ENCODE measurements around the gene PAEP. TPM values are rescaled to one million over a fixed set of nuclear protein-coding genes. Genes with fewer than 3 reads are reported as not detected.

Gene PAEP
- total and polyA plus RNA-seq, 2 donors, result not detected

- H3K36me3 ChIP-seq (ENCODE audit: insufficient read depth), result no peaks in the 10 kb centered on the region
- no peak overlapping the region for H3K4me3 ChIP-seq (ENCODE audit: low read depth, low read length)
- 74% methylated on average over 2 of the region's 2 CpGs for WGBS
- H3K27ac ChIP-seq (ENCODE audit: low read depth), result no peak overlapping the region
- DNase-seq (ENCODE audit: extremely low spot score), result no peak
- H3K4me1 ChIP-seq (ENCODE audit: insufficient read depth), result no peaks in the 10 kb centered on the region
Measured at GRCh38 chr9:135596211-135596610, 34.7 kb downstream of the PAEP start.

- no peaks in the 10 kb centered on the region for H3K36me3 ChIP-seq (ENCODE audit: insufficient read depth)
- no peak for DNase-seq (ENCODE audit: extremely low spot score)
- H3K4me3 ChIP-seq (ENCODE audit: low read depth, low read length), result no peak overlapping the region
- 61% methylated on average over 5 of the region's 5 CpGs for WGBS
- H3K27ac ChIP-seq (ENCODE audit: low read depth), result no peak overlapping the region
- H3K4me1 ChIP-seq (ENCODE audit: insufficient read depth), result no peaks in the 10 kb centered on the region
Measured at GRCh38 chr9:135600296-135600817, 38.8 kb downstream of the PAEP start.

GRCh38 chr9:135601988-135602387, 40.4 kb downstream of the PAEP start:
- H3K4me1 ChIP-seq (ENCODE audit: insufficient read depth), result no peaks in the 10 kb centered on the region
- 84% methylated on average over 8 of the region's 8 CpGs for WGBS
- DNase-seq (ENCODE audit: extremely low spot score), result no peak

GRCh38 chr9:135602789-135603481, 41.4 kb downstream of the PAEP start:
- WGBS, result 54% methylated on average over 24 of the region's 24 CpGs
- Histone ChIP-seq H3K4me3 (ENCODE audit: low read depth, low read length) (no peak overlapping the region), H3K36me3 (ENCODE audit: insufficient read depth) (no peaks in the 10 kb centered on the region), H3K4me1 (ENCODE audit: insufficient read depth) (no peaks in the 10 kb centered on the region), H3K27ac (ENCODE audit: low read depth) (no peak overlapping the region)
- DNase-seq (ENCODE audit: extremely low spot score), result no peak

More at GRCh38 chr9:135601988-135602387, 40.4 kb downstream of the PAEP start:
- Histone ChIP-seq H3K27ac (ENCODE audit: low read depth) (no peak overlapping the region), H3K36me3 (ENCODE audit: insufficient read depth) (no peaks in the 10 kb centered on the region), H3K4me3 (ENCODE audit: low read depth, low read length) (no peak overlapping the region)

GRCh38 chr9:135604437-135605237, 43.1 kb downstream of the PAEP start:
- no peak for DNase-seq (ENCODE audit: extremely low spot score)
- Histone ChIP-seq H3K36me3 (ENCODE audit: insufficient read depth) (no peaks in the 10 kb centered on the region), H3K4me1 (ENCODE audit: insufficient read depth) (no peaks in the 10 kb centered on the region), H3K27ac (ENCODE audit: low read depth) (no peak overlapping the region), H3K4me3 (ENCODE audit: low read depth, low read length) (no peak overlapping the region)
- 66% methylated on average over 31 of the region's 31 CpGs for WGBS

- no peak overlapping the region for H3K27ac ChIP-seq (ENCODE audit: low read depth)
- DNase-seq (ENCODE audit: extremely low spot score), result no peak
- WGBS, result 48% methylated on average over 14 of the region's 14 CpGs
Measured at GRCh38 chr9:135605238-135605781, 43.8 kb downstream of the PAEP start.

GRCh38 chr9:135606885-135607259, 45.3 kb downstream of the PAEP start:
- WGBS, result 87% methylated on average over 11 of the region's 11 CpGs
- H3K4me3 ChIP-seq (ENCODE audit: low read depth, low read length), result no peak overlapping the region
- no peak for DNase-seq (ENCODE audit: extremely low spot score)
- no peaks in the 10 kb centered on the region for H3K36me3 ChIP-seq (ENCODE audit: insufficient read depth)
- H3K4me1 ChIP-seq (ENCODE audit: insufficient read depth), result no peaks in the 10 kb centered on the region
- no peak overlapping the region for H3K27ac ChIP-seq (ENCODE audit: low read depth)

More at GRCh38 chr9:135605238-135605781, 43.8 kb downstream of the PAEP start:
- H3K4me1 ChIP-seq (ENCODE audit: insufficient read depth), result no peaks in the 10 kb centered on the region
- H3K36me3 ChIP-seq (ENCODE audit: insufficient read depth), result no peaks in the 10 kb centered on the region
- H3K4me3 ChIP-seq (ENCODE audit: low read depth, low read length), result no peak overlapping the region

- DNase-seq (ENCODE audit: extremely low spot score), result no peak
- Histone ChIP-seq H3K27ac (ENCODE audit: low read depth) (no peak overlapping the region), H3K4me3 (ENCODE audit: low read depth, low read length) (no peak overlapping the region), H3K4me1 (ENCODE audit: insufficient read depth) (no peaks in the 10 kb centered on the region), H3K36me3 (ENCODE audit: insufficient read depth) (no peaks in the 10 kb centered on the region)
- 78% methylated on average over 25 of the region's 25 CpGs for WGBS
Measured at GRCh38 chr9:135607401-135608293, 46.1 kb downstream of the PAEP start.

- DNase-seq (ENCODE audit: extremely low spot score), result no peak
- Histone ChIP-seq H3K4me1 (ENCODE audit: insufficient read depth) (no peaks in the 10 kb centered on the region), H3K36me3 (ENCODE audit: insufficient read depth) (no peaks in the 10 kb centered on the region), H3K4me3 (ENCODE audit: low read depth, low read length) (no peak overlapping the region), H3K27ac (ENCODE audit: low read depth) (no peak overlapping the region)
- 80% methylated on average over 22 of the region's 22 CpGs for whole genome bisulfite sequencing
Measured at GRCh38 chr9:135608294-135608998, 46.9 kb downstream of the PAEP start.

- WGBS, result 82% methylated on average over 15 of the region's 15 CpGs
- no peak overlapping the region for H3K27ac ChIP-seq (ENCODE audit: low read depth)
- no peaks in the 10 kb centered on the region for H3K4me1 ChIP-seq (ENCODE audit: insufficient read depth)
- no peak overlapping the region for H3K4me3 ChIP-seq (ENCODE audit: low read depth, low read length)
- H3K36me3 ChIP-seq (ENCODE audit: insufficient read depth), result no peaks in the 10 kb centered on the region
- no peak for DNase-seq (ENCODE audit: extremely low spot score)
Measured at GRCh38 chr9:135608999-135609317, 47.4 kb downstream of the PAEP start.

- no peak overlapping the region for H3K4me3 ChIP-seq (ENCODE audit: low read depth, low read length)
- no peak for DNase-seq (ENCODE audit: extremely low spot score)
- H3K4me1 ChIP-seq (ENCODE audit: insufficient read depth), result no peaks in the 10 kb centered on the region
- no peak overlapping the region for H3K27ac ChIP-seq (ENCODE audit: low read depth)
- H3K36me3 ChIP-seq (ENCODE audit: insufficient read depth), result no peaks in the 10 kb centered on the region
- WGBS, result 76% methylated on average over 17 of the region's 17 CpGs
Measured at GRCh38 chr9:135609366-135609955, 47.9 kb downstream of the PAEP start.

- DNase-seq (ENCODE audit: extremely low spot score), result no peak
- H3K36me3 ChIP-seq (ENCODE audit: insufficient read depth), result no peaks in the 10 kb centered on the region
- no peak overlapping the region for H3K4me3 ChIP-seq (ENCODE audit: low read depth, low read length)
- no peak overlapping the region for H3K27ac ChIP-seq (ENCODE audit: low read depth)
- WGBS, result 79% methylated on average over 13 of the region's 13 CpGs
- H3K4me1 ChIP-seq (ENCODE audit: insufficient read depth), result no peaks in the 10 kb centered on the region
Measured at GRCh38 chr9:135610290-135611141, 49.0 kb downstream of the PAEP start.

All from urinary bladder (tissue), 4 donors.